Coronary artery (tissue), 2 donors: ENCODE data around the gene LIME1.

Experiments used
- DNase-seq: peaks from one replicate; pipeline ENCODE4 v3.0.0-alpha.2; 2017; ENCODE audit warnings: low spot score
- H3K27ac ChIP-seq, 2 donors: fragments of 200-600 bp; sonication (generic); one replicate each; pipeline ENCODE4 v1.5.1; 2016 to 2019
- H3K4me3 ChIP-seq: fragments of 200-600 bp; sonication (generic); 2 replicates; pipeline ENCODE4 v1.5.1; 2016; ENCODE audit warnings: mild to moderate bottlenecking, moderate library complexity
- TF ChIP-seq, protein P1 (sequence below): fragments of 200-600 bp; sonication (generic); IDR thresholded peaks from one replicate; pipeline ENCODE4 v1.5.1; 2019; ENCODE audit warnings: antibody characterized with exemption

LIME1 gene

GRCh38 chr20:63690898-63691710 is 45.4 kb upstream of the LIME1 start:
- Histone ChIP-seq H3K4me3 (no peak overlapping the region), H3K27ac (peak overlapping the region in 1 of 2 donors; percentile 5)
- DNase-seq: peak; percentile 75
- TF ChIP-seq, protein P1, sequence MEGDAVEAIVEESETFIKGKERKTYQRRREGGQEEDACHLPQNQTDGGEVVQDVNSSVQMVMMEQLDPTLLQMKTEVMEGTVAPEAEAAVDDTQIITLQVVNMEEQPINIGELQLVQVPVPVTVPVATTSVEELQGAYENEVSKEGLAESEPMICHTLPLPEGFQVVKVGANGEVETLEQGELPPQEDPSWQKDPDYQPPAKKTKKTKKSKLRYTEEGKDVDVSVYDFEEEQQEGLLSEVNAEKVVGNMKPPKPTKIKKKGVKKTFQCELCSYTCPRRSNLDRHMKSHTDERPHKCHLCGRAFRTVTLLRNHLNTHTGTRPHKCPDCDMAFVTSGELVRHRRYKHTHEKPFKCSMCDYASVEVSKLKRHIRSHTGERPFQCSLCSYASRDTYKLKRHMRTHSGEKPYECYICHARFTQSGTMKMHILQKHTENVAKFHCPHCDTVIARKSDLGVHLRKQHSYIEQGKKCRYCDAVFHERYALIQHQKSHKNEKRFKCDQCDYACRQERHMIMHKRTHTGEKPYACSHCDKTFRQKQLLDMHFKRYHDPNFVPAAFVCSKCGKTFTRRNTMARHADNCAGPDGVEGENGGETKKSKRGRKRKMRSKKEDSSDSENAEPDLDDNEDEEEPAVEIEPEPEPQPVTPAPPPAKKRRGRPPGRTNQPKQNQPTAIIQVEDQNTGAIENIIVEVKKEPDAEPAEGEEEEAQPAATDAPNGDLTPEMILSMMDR: no peak

DNA sequence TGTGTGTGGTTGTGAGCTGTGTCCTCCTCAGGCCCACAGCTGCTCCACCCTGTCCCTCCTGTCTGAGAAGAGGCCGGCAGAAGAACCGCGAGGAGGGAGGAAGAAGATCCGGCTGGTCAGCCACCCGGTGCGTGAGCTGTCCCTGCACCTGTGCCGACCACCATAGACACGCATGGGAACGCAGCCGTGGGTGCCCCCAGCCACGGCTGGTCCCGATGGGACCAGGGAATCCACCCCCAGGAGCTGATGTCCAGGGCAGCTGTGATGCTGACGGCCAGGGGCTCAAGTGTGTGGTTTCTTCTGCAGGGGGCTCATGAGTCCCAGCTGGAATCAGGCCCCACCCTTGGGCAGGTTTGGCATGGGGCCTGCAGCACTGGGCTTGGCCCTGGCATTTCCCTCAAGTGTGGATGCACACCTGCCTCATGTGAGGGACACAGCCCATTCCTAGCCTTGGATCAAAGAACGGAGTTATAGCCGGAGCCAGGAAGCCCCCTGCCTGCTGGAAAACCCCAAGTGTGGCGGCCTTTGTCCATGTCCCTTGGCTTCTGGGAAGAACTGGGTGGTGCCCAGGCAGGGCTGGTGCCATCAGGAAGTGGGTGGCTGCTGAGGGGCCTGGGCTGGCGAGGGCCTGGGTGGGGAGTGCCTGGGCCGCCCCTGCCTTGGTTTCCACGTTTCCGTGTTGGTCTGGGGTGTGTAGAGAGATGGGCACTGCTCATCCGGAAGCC is 44.6 kb upstream of the LIME1 start:
- TF ChIP-seq, protein P1: no peak
- no peak for DNase-seq
- peak overlapping the region in 1 of 2 donors; percentile 62 for H3K27ac ChIP-seq
- H3K4me3 ChIP-seq: no peak overlapping the region

GRCh38 chr20:63692436-63693082 is 43.9 kb upstream of the LIME1 start:
- peak overlapping the region in 1 of 2 donors; percentile 62 for H3K27ac ChIP-seq
- H3K4me3 ChIP-seq: no peak overlapping the region
- TF ChIP-seq, protein P1: no peak
- DNase-seq: peak; percentile 74

- DNase-seq: no peak
- H3K27ac ChIP-seq: no peak overlapping the region
- TF ChIP-seq, protein P1: no peak
- no peak overlapping the region for H3K4me3 ChIP-seq
Measured at GRCh38 chr20:63693083-63693732, 43.3 kb upstream of the LIME1 start.

DNA sequence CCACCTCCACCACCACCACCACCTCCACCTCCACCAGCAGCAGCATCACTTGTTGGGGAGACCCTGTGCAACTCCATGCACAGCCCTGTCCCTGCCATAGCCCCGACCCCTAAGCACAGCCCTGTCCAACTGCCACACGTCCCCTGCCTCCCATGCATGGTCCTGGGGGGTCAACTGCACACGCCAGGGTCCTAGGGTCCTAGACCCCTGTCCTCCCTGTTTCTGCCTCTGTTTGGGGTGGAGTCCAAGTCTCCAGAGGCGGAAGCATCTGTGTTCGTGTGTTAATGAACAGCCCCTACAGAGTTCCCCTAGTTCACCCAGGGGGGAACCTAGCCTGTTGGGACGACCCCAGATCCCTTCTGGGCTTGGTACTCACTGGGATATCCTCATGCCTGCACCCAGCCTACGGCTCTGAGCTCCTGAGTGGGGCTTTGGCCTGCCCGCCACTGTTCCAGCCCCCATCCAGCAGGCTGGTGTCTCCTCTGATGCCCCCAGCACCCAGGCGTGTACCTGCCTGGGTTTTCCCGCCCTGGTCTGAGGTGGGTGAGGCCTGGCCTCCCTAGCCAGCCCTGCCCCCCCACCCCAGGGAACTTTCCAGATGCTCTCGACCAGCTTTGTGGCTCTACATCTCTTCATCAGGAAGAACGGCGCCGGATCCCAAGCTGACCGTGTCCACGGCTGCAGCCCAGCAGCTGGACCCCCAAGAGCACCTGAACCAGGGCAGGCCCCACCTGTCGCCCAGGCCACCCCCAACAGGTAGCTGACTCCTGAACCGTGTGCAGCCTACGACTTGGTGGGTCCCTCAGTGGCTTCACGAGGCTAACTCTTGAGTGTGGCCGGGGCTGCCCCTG is 42.5 kb upstream of the LIME1 start:
- H3K4me3 ChIP-seq: no peak overlapping the region
- peak; percentile 69 for DNase-seq
- no peak overlapping the region for H3K27ac ChIP-seq
- TF ChIP-seq, protein P1: no peak
